Upper lobe of right lung (tissue), 1 donor: Measurements from ENCODE around the gene FARSB. TPM values are rescaled to one million over a fixed set of nuclear protein-coding genes. Genes with fewer than 3 reads are reported as not detected.

Source experiments
- ATAC-seq: fragments of 200-7000 bp; cut with Tn5 transposase; one replicate; pipeline ENCODE4 v1.9.1; 2020; ENCODE audit warnings: mild to moderate bottlenecking, moderate library complexity
- DNase-seq: peaks from one replicate; pipeline ENCODE4 v3.0.0-alpha.2; 2020
- H3K27ac ChIP-seq: fragments of 200-600 bp; one replicate; pipeline ENCODE4 v1.8.0; 2022
- H3K27me3 ChIP-seq: fragments of 200-600 bp; one replicate; pipeline ENCODE4 v1.8.0; 2022; ENCODE audit warnings: mild to moderate bottlenecking
- H3K36me3 ChIP-seq: fragments of 200-600 bp; one replicate; pipeline ENCODE4 v1.8.0; 2022
- H3K4me1 ChIP-seq: fragments of 200-600 bp; one replicate; pipeline ENCODE4 v1.8.0; 2022
- H3K4me3 ChIP-seq: fragments of 200-600 bp; one replicate; pipeline ENCODE4 v1.8.0; 2022; ENCODE audit warnings: mild to moderate bottlenecking
- H3K9me3 ChIP-seq: fragments of 200-600 bp; one replicate; pipeline ENCODE4 v1.8.0; 2022
- intact Hi-C: fragments of 100-400 bp; cut with DNase I; formaldehyde crosslinking; loops from one replicate; pipeline ENCODE4 v1.11.0; 2022
- total RNA-seq: library from RNA; stranded (reverse); fragmentation: NEBNext Ultra II Directional; extraction: Animal tissue kit (Norgen Biotek cat#: 25700); gene quantifications from one replicate; pipeline ENCODE4 v1.2.1, GENCODE V29; 2021
- TF ChIP-seq, protein P1 (sequence below): fragments of 200-600 bp; IDR thresholded peaks from one replicate; pipeline ENCODE4 v1.8.0; 2022; ENCODE audit warnings: antibody characterized with exemption
- donor health status: DM: no; HTN: yes; CAD: no; lungs with severe emphysema.

The FARSB gene
- total RNA-seq, 1 donor from 2014 or later = 12.0 TPM

DNA sequence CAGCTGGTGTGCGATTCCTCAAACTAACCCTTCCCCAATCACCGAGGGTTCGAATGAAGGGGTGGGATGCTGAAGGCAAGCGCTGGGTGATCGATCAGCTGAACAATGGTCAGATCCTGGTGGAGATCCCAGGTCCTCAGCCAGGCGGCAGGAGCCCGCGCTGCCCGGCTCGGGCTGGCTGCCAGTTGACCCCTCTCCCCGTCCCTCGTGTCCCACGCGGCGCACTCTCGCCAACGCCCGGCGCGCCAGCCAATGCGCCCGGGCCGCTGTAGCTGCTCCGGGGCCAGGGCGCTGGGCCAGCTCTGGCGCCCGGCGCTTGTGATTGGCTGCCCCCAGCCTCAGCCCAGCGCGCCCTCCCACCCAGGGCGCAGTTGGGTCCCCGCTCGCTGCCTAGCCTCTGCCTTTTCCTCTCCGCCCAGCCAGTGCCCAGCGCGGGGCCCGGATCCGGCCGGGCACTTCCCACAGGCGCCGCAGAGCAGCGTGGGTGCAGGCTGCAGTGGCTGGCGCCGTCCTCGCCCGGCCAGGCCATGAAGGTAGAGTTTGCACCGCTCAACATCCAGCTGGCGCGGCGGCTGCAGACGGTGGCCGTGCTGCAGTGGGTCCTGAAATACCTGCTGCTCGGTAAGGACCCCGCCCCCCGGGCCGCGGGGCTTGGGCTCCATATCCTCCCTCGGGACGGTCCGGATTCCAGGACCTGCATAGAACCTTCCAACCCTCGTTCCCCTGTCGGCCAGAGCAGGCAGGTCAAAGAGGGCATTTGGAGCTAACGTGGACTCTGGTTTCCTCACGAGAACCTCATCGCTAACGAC is 15.6 kb upstream of the FARSB start, which contains the start of gene MOGAT1:
Gene MOGAT1 (plus strand): TSS at position 400 of the 809 bp plus-strand sequence. CDS start 128 bp downstream, at position 528.
- TF ChIP-seq, protein P1, sequence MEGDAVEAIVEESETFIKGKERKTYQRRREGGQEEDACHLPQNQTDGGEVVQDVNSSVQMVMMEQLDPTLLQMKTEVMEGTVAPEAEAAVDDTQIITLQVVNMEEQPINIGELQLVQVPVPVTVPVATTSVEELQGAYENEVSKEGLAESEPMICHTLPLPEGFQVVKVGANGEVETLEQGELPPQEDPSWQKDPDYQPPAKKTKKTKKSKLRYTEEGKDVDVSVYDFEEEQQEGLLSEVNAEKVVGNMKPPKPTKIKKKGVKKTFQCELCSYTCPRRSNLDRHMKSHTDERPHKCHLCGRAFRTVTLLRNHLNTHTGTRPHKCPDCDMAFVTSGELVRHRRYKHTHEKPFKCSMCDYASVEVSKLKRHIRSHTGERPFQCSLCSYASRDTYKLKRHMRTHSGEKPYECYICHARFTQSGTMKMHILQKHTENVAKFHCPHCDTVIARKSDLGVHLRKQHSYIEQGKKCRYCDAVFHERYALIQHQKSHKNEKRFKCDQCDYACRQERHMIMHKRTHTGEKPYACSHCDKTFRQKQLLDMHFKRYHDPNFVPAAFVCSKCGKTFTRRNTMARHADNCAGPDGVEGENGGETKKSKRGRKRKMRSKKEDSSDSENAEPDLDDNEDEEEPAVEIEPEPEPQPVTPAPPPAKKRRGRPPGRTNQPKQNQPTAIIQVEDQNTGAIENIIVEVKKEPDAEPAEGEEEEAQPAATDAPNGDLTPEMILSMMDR = no peak
- no peaks in the 10 kb centered on the region for H3K9me3 ChIP-seq
- peak within 1 kb of the TSS; percentile 47 for H3K27ac ChIP-seq
- peak; percentile 85 for DNase-seq
- peak within 1 kb of the TSS; percentile 49 for H3K4me3 ChIP-seq
- H3K36me3 ChIP-seq = no peaks in the 10 kb centered on the region
- intact Hi-C loops = no loop called here
- peaks cover 21% of the 10 kb centered on the region for H3K27me3 ChIP-seq
- ATAC-seq = peak; percentile 92
- peaks cover 14% of the 10 kb centered on the region for H3K4me1 ChIP-seq

DNA sequence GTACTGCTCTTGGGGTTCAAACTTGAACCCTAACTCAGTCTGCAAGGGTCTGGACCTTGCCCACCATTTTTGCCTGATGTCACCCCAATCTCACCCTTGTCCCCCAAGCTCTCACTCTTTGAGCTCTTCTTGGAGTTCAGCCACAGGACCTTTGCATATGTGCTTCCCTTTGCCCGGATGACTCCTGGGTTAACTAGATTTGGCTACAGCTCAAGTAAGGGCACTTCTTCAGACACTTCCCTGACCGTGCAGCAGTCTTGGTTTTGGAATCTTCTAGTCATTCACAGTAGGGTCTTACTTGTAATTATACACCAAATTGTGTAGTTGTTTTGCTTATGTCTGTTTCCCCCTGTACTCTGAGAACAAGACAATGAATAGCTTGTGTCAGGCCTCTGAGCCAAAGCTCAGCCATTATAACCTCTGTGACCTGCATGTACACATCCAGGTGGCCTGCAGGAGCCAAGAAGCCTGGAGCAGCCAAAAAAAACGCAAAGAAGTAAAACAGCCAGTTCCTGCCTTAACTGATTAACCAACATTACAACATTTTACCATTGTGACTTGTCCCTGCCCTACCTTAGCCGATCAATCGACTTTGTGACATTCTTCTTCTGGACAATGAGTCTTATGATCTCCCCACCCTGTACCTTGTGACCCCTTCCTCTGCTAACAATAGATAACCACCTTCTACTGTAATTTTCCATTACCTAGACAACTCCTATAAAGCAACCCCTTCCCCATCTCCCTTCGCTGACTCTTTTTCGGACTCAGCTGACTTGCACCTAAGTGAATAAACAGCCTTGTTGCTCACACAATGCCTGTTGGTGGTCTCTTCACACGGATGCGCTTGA is 14.5 kb upstream of the FARSB start:
- no peaks in the 10 kb centered on the region for H3K36me3 ChIP-seq
- no peak for DNase-seq
- no peak overlapping the region for H3K4me3 ChIP-seq
- H3K9me3 ChIP-seq = no peaks in the 10 kb centered on the region
- H3K27ac ChIP-seq = no peak overlapping the region
- TF ChIP-seq, protein P1 = no peak
- intact Hi-C loops = no loop called here
- H3K4me1 ChIP-seq = peaks cover 14% of the 10 kb centered on the region
- peaks cover 21% of the 10 kb centered on the region for H3K27me3 ChIP-seq
- ATAC-seq = no peak

DNA sequence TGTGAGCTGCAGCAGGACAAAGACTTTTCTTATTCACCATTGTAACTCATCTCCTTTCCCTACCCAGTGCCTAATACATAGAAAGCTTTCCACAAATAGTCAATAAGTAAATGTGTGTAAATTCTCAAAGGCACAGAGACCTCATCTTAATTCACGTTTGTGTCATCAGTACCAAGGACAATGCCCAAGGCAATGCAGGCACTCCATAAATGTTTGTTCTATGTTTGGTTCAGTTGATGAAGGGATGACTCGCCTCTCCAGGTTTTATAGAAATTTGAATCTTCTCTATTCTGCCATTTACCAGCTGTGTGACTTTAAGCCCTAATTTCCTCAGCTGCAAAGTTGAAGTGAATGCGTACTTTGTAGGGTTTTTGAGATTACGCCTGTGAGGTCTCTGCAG is 13.5 kb upstream of the FARSB start:
- TF ChIP-seq, protein P1 = no peak
- H3K36me3 ChIP-seq = no peaks in the 10 kb centered on the region
- ATAC-seq = no peak
- H3K4me1 ChIP-seq = peaks cover 14% of the 10 kb centered on the region
- intact Hi-C loops = no loop called here
- H3K4me3 ChIP-seq = no peak overlapping the region
- no peak for DNase-seq
- H3K27me3 ChIP-seq = peaks cover 21% of the 10 kb centered on the region
- no peaks in the 10 kb centered on the region for H3K9me3 ChIP-seq
- no peak overlapping the region for H3K27ac ChIP-seq

DNA sequence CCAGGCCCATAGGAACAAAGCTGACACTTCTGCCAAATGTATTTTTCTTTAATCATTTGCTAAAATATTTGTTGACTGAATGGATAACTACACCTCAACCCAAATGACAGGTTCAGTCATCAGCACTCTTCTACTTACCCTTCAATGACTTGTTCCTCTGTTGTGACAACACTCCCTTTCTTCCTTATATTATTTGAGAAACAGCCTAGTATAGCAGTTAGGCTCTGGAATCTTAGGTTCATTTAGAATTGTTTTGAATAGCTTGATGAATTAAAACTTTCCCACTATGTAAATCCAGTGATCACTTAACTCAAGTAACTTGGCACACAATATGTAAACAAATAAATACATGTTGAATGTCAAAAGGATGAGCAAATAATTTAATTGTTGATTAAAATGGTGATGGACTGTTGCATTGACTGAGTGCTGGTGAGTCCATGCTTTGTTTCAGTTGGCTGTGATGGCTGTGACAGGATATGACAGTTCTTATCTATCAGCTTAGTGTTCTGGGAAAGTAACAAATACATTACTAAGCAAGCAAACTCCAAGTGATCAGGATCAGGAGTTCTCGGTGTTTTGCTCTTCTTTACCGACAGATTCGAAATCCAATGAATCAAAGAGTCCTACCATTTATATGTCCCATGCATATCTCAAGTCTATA is 12.7 kb upstream of the FARSB start:
- TF ChIP-seq, protein P1 = no peak
- intact Hi-C loops = no loop called here
- Histone ChIP-seq H3K27me3 (peaks cover 21% of the 10 kb centered on the region), H3K27ac (no peak overlapping the region), H3K4me3 (no peak overlapping the region), H3K36me3 (no peaks in the 10 kb centered on the region), H3K9me3 (no peaks in the 10 kb centered on the region), H3K4me1 (peaks cover 14% of the 10 kb centered on the region)
- DNase-seq = no peak
- no peak for ATAC-seq

DNA sequence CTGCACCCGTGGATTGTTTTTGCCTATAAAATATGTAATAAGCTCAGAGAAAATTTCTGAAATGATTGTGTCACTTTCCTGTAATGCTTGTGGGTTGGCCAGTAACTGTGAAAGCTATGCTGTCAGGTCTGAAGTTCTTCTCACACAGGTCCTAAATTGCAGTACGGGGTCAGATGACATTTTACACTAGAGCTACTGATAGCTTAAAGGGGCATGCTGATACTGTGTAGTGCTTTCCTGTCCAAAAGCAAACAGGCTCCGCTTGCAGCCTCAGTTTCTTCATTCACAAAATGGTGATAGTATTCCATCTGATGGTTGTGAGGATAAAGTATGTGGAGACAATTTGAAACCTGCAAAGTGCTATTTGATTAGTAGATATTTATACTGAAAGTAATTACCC is 7.6 kb upstream of the FARSB start:
- H3K27me3 ChIP-seq = no peaks in the 10 kb centered on the region
- H3K27ac ChIP-seq = no peak overlapping the region
- no peaks in the 10 kb centered on the region for H3K4me1 ChIP-seq
- no peak overlapping the region for H3K4me3 ChIP-seq
- DNase-seq (no peak), ATAC-seq (peak; percentile 65)
- no peaks in the 10 kb centered on the region for H3K36me3 ChIP-seq
- intact Hi-C loops = no loop called here
- TF ChIP-seq, protein P1 = no peak
- no peaks in the 10 kb centered on the region for H3K9me3 ChIP-seq
